Stimulated activated CD4-positive, alpha-beta T cell treated with anti-CD3 and anti-CD28 coated beads, TNF-alpha, amount 100 ng/mL, for 24 hours (primary cell): Measurements from ENCODE around the gene PRKAG2.

Experiments used
- DNase-seq, 3 experiments: peaks; one replicate each; pipeline ENCODE4 v3.0.0-alpha.2; 2020; ENCODE audit warnings: low read depth in 3 of 3

Gene PRKAG2

DNA sequence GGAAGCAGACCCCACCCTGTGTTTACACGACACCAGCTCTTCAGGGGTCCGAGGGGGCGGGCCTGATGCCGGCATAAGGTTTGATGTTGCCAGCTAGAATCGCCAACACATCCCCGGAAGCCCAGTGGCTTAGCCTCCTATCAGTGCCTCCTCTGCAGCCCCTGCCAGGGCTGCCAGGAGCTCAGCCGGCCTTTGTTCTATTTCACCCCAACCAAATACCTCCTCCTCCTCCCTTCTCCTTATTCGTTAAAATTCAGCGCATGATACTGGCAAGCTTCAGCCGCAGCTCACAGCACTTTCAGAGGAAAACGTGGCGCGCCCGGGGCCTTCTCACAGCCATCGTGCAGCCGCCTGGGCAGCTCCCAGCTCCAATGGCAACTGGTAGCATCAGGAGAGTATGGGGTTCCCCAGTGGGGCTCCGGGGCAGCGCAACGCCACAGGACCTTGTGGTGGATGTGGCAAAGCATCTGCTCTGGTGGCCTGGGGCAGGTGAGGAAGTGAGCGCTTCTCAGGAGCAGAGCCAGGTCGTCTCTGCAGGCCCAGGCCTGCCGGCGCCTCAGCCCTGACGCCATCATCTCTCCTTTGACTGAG, 180.9 kb downstream of the PRKAG2 start:
- DNase-seq = no peak

GRCh38 chr7:151694828-151695580, 181.9 kb downstream of the PRKAG2 start:
- no peak for DNase-seq

- DNase-seq = no peak
Observed at GRCh38 chr7:151694441-151694827, 182.5 kb downstream of the PRKAG2 start.

DNA sequence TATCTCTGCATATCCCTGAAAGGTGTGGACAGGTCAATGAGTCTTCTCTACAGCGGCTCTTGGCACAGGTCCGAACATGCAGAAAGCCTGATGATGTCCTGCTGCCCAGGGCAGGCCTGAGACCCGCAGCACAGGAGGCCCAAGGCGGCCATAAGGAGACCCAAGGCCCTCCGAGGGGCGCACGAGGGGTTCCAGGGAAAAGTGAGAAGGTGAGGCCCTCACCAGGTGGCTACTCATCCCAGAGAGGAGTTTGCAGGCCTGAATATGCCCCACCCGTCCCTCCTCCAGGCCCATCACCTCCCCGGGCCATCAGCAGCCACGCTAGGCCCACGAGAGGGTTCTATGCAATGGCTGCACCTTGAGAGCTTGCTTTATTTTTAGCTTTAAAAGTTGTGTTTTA, 183.8 kb downstream of the PRKAG2 start:
- no peak for DNase-seq

- no peak for DNase-seq
Observed at GRCh38 chr7:151692721-151693120, 184.2 kb downstream of the PRKAG2 start.

DNA sequence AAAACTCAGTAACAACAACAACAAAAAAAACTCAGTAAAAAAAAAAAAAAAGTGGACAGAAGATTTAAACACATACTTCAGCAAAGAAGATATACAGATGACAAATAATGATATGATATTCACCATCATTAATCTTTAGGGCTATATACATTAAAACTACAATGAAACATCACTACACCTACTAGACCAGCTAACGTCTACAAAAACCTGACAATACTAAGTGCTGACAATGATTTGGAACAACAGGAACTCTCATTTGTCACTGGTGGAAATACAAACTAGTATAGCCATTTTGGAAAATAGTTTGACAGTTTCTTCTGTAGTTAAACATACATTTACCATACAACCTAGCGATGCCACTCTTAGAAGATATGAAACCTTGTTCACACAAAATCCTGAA, 185.5 kb downstream of the PRKAG2 start:
- DNase-seq = no peak

GRCh38 chr7:151690606-151691005, 186.3 kb downstream of the PRKAG2 start:
- DNase-seq = no peak

- no peak for DNase-seq
Observed at GRCh38 chr7:151689196-151689971, 187.5 kb downstream of the PRKAG2 start.

- DNase-seq = no peak
Observed at GRCh38 chr7:151688236-151688780, 188.6 kb downstream of the PRKAG2 start.

DNA sequence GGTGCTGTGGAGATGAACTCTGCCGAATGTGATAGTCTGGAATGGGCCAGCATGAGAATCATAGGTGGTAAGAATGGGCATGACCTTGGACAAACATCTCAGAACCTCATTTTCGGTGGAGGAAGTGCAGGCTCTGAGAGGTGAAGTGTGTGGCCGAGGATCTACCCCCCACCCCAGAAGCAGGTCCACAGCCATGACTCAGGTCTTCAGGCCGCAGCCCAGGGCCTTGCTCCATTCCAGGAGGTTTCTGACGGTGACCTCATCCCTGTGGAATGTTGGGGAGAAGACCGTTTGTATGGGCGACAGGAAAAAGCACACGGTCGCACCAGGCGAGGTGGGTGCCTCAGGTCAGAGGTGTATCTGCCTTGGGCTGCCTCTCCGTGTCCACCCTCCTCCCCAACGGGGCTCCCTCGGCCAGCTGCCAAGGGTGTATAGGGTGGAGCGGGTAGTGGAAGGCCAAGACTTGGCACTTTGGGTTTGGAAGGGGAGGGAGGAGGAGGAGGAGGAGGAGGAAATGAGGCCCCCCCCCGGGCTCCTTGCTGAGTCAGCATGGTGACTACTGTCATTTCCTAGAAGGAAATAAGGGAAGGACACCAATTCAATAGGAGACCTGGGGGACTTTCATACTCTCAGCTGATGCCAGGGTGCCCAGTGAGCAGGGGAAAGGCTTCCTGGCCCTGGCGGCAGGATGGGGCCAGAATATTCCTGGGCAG, 189.2 kb downstream of the PRKAG2 start:
- DNase-seq = no peak

GRCh38 chr7:151686826-151687225, 190.1 kb downstream of the PRKAG2 start:
- DNase-seq = no peak

GRCh38 chr7:151686016-151686766, 190.7 kb downstream of the PRKAG2 start:
- no peak for DNase-seq

GRCh38 chr7:151684408-151685175, 192.3 kb downstream of the PRKAG2 start:
- no peak for DNase-seq

DNA sequence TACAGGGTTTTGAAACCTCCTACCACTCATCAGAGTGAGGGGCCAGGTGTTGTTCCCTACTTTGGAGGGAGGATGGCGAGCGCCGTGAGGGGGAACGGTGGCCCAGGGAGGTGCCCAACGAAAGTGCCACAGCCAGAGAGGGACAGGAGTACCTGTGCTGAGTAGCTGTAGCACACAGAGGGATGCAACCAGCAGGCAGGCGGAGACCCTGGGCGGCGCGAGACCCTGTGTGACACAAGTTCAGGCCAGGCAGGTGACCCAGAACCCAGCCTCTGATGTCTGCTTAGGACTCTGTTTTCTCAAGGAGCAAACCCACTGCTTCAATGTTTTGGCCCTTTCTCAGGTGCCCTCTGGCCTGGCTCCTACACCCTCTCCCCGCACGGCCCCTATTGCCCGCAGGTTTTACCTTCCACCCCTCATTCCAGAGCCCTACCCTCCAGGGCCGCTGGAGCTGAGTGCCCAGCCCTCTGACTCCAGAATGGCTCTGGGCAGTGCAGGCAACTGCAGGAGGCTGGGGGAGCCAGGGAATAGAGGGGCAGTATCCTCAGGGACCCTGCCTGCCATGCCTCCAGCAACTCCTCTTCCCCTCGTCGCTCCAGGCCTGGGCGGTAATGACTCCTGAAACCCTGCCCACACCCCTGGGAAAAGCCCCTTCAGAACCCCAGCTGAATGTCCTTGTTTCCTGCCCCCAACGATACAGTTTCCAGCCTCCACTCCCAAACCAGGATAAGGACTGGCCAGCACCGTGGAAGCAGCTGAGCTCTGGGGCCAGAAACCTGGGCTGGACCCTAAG, 193.1 kb downstream of the PRKAG2 start:
- no peak for DNase-seq

DNA sequence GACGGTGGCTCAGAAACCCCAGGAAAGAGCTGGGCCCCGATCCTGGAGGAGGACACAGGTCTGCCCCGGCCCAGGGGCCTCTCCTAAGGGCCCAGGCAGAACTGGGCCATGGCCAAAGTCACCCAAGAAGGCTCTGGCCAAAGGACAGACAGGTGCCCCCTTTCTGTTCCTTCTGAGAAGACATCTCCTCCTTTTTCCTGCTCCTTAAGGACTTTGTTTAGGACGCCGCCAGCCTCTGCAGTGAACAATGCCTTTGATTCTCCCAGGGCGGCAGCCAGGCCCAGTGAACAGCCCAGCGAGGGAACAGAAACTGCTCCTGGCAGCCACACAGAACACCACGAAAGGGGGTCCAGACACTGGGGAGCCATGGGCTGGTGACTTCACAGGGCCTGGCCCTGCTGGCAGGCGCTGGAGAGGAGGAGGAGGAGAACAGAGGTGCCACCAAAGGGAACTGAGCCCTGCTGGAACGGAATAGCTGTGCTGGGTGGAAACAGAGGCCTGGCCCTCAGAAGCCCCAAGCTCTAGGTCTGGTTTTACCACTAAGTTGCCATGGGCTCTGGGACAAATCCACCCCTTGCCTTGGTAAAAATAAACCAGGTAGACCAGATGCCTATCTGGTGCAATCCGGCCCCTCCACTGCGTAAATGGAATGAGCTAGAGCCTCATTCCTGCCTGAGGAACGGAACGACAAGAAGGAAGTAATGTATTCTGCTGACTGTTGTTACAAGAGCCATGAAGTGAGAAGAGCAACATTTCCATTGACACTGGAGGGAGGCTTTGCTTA, 193.9 kb downstream of the PRKAG2 start:
- no peak for DNase-seq

DNA sequence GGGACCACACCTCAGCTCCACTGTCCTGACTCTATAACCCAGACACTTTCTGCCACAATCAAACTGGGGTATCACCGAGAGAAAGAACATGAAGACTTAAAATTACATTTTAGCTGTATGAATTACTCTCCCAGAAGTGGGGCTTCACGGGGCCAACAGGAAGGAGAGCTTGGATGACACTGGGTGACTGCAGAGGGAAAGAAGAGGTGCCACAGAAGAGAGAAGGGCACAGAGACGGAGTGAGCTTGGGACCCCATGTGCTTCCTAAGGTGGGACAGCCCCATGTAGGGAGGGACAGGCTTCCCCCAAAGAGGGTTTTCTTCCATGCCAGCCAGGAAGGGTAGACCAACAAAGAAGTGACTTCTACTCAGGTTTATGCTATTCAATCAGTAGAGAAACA, 195.2 kb downstream of the PRKAG2 start:
- no peak for DNase-seq

GRCh38 chr7:151680810-151681209, 196.1 kb downstream of the PRKAG2 start:
- DNase-seq = no peak

- no peak for DNase-seq
Observed at GRCh38 chr7:151679881-151680612, 196.9 kb downstream of the PRKAG2 start.
